ENCODE results near the gene CELA2A.
"Not testable (repeated sequence)": the region's sequence is repeated elsewhere in the genome, so short reads cannot be mapped to it uniquely, and the experiment has no call there.

CELA2A gene

GRCh38 chr1:15444468-15445389 lies 11.8 kb upstream of the CELA2A start:
- no peak for DNase-seq (ENCODE audit: low read depth in 2 of 2)

DNA sequence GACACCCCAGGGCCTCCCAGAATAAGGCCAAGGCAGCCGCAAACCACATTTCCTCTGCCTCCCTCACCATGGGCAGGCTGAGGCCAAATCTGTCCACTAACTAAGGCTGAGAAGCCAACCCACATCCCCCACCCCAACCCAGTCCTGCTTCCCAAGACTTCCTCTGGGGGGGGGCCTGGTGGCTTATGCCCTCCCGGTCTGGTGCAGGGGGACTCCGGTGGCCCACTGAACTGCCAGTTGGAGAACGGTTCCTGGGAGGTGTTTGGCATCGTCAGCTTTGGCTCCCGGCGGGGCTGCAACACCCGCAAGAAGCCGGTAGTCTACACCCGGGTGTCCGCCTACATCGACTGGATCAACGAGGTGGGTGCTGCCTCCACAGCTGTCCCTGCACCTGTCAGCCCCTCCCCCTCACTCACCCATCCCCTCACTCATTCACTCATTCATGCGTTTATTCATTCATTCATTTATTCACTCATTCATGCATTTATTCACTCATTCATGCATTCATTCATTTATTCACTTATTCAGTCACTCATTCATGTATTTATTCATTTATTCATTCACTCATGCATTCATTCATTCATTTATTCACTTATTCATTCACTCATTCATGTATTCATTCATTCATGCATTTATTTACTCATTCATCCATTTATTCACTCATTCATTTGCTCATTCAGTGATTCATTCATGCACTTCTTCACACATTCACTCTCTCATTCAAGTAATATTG lies 11.0 kb upstream of the CELA2A start:
- DNase-seq (ENCODE audit: low read depth in 2 of 2) = no peak

DNA sequence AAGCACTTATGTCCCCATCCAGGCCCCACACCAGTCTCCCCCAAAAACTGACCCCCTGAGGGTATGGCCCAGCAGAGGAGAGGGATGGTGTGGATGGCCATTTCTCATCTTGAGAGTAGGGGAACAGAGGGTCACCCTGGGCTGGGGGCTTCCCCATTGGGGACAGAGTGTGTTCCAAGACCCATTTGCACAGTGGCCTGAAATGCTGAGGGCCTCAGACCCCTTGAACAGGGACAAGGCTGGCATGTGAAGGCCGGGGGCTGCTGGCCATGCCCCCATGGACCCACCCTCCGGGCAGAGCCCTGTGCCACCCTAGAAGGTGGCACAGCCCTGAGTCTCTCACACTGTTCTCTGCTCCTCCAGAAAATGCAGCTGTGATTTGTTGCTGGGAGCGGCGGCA lies 10.3 kb upstream of the CELA2A start:
- DNase-seq (ENCODE audit: low read depth in 2 of 2) = no peak

DNA sequence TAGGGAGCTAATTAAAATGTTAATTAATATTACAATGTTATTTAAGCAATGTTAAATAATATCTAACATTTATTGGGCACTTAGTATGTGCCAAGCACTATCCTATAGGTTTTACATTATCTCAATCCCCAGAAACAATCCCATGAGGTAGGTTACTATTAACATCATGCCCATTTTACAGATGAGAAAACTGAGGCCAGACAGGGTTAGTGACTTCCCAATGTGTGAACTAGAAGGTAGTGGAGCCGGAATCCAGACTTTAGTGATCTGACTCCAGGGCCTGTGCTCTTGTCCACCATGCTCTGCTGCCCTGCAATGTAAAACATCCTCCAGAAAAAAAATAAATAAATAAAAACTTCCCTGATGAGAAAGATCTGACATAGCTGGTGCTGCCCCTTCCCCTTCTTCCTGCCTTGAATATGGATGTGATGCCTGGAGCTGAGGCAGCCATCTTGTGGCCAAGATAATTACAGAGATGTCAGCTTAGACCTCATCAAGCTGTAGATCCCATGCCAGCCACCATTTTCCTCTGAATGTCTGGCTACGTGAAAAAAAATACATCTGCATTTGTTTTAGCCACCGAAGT lies 7.6 kb upstream of the CELA2A start:
- DNase-seq (ENCODE audit: low read depth in 2 of 2) = no peak

DNA sequence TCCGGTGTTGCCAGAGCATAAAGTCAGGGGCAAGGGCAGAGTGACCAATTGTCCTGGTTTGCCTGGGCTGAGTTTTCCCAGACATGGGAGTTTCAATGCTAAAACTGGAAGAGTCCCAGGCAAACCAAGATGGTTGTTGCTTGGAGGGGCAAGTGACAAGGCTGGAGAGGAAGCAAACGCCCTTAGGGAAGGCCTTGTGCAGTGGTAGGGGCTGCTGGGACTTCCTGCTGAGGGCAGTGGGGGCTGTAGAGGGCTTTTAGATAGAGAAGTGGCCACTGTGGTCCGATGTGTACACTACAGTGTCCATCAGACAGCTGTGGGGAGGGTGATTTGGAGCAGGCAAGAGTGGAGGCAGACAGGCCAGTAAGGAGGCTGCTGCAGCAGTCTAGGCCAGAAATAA lies 7.0 kb upstream of the CELA2A start:
- DNase-seq (ENCODE audit: low read depth in 2 of 2) = no peak

- no peak for DNase-seq (ENCODE audit: low read depth in 2 of 2)
These were observed 5.4 kb upstream of the CELA2A start for GRCh38 chr1:15451014-15451722.

GRCh38 chr1:15452216-15452615 lies 4.3 kb upstream of the CELA2A start:
- DNase-seq (ENCODE audit: low read depth in 2 of 2) = no peak

DNA sequence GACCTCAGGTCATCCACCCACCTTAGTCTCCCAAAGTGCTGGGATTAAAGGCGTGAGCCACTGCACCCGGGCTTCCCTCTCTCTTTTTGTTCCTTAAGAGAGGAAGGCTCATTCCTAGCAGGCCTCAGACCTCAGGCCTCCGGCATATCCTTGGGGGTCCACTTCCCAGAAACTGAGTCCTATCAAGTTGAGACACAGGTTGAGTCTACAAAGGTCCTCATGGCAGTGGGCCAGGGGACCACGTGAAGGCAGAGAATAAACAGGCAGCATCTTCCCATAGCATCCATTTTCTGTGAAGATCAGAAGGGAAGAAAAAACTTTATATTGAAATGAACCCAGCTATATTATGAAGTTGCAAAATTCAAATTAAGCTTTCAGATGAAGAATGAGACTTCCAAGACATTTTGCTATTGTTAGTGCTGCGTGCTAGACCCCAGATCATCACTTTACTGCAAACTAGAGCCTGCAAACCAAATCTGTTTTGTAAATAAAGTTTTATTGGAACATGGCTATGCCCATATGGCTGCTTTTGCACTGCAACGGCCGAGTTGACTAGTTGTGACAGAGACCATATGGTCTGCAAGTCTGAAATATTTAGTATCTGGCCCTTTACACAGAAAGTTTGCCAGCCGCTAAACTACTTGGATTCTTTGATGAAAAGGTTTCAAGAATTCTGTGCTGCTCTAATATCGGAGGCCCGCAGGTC lies 3.5 kb upstream of the CELA2A start:
- no peak for DNase-seq (ENCODE audit: low read depth in 2 of 2)

GRCh38 chr1:15453734-15454133 lies 2.8 kb upstream of the CELA2A start:
- DNase-seq (ENCODE audit: low read depth in 2 of 2) = no peak

GRCh38 chr1:15454256-15454655 lies 2.3 kb upstream of the CELA2A start:
- DNase-seq (ENCODE audit: low read depth in 2 of 2) = no peak

DNA sequence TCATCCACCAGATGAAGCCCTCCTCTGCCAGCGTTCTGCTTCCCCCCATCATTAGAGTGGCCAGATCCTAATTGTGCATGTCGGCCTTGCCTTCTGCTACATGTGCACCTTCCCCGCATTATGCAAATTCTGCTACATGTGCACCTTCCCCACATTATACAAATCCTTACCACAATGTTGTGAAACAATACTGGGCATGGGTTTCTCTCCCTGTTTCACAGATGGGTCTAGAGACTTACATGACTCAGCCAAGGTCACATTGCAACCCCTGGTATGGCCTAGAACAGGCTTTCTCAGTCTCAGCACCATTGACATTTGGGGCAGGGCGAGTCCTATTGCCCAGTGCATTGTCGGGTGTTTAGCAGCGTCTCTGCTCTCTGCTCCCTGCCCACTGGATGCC lies 1.0 kb upstream of the CELA2A start:
- no peak for DNase-seq (ENCODE audit: low read depth in 2 of 2)

GRCh38 chr1:15457585-15457984 lies 1.1 kb downstream of the CELA2A start:
- no peak for DNase-seq (ENCODE audit: low read depth in 2 of 2)

DNA sequence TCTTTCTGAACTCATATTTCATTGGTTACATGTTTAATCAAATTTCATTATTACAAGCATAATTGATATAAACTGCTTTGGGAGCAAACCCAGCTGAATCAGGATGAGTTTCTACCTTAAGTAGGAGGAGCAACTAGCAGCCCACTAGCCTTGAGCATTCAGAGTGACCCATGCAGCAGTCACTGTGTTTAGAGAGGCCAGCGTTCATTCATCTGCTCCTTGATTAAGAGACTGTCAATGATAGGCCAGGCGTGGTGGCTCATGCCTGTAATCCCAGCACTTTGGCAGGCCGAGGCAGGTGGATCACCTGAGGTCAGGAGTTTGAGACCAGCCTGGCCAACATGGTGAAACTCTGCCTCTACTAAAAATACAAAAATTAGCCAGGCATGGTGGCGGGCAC lies 1.9 kb downstream of the CELA2A start:
- DNase-seq (ENCODE audit: low read depth in 2 of 2) = not testable (repeated sequence)

DNA sequence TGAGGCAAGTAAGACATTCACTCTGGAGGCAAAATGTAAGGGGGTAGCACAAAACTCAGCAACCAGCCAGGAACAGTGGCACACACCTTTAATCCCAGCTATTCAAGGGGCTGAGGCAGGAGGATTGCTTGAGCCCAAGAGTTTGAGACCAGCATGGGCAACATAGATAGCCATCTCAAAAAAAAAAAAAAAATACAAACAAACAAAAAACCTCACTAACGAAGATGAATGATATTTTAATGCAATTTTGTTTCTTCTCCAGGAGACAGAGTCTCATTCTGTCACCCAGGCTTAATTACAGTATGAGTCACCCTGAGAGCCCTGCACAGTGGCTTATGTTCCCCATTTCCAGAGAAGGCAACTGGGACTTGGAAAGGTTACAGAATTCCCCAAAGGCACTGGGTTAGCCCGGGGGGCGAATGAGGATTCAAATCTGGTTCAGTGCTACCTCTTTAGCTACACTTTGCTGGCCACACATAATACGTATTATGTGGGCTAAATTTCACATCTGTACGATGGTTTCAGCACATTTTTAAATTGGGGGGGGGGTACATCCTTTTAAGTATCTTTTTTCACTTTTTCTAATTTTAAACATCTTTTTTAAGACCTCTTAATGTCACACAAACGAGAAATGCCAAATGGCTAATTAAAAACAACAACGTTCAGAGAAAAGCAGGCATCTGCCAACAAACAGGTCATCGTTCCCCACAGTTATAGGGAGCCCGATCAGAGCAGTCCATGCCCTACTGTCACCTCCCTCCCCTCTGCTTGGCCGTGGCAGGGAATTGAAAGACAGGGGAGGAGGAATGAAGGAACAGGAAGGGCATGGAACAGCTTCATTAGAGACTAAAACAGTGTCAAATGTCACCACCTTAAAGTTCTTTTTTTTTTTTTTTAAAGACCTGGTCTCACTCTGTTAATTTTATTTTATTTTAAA lies 3.5 kb downstream of the CELA2A start:
- DNase-seq (ENCODE audit: low read depth in 2 of 2) = no peak

GRCh38 chr1:15460708-15461095 lies 4.2 kb downstream of the CELA2A start:
- DNase-seq (ENCODE audit: low read depth in 2 of 2) = no peak

DNA sequence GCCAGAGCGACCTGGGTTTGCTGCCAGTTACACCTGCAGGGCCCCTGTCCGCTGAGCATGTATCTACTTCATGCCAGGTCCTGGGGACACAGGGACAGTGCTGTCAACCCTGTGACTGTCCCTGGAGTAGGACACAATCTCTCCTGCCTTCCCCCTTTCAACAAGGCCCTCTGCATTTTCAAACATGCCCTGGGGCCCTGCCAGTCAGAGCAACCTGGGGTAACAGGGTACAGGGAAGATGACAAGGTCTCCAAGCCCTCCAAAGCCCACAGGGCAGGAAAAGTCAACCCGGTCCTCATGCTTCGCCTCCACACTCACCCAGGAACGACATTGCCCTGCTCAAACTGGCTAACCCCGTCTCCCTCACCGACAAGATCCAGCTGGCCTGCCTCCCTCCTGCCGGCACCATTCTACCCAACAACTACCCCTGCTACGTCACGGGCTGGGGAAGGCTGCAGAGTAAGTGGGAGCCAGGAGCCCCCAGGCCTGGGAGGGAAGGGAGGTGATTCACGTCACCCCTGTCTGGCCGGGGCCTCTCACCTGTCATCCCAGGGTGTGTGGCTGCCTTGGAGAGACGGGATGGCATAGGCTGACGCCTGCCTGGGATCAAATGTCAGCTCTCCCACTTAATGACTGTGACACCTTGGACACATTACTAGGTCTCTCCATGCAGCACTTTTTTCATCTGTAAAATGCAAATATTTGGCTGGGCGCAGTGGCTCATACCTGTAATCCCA lies 6.7 kb downstream of the CELA2A start:
- not testable (repeated sequence) for DNase-seq (ENCODE audit: low read depth in 2 of 2)

GRCh38 chr1:15463926-15464322 lies 7.4 kb downstream of the CELA2A start:
- DNase-seq (ENCODE audit: low read depth in 2 of 2) = not testable (repeated sequence)

DNA sequence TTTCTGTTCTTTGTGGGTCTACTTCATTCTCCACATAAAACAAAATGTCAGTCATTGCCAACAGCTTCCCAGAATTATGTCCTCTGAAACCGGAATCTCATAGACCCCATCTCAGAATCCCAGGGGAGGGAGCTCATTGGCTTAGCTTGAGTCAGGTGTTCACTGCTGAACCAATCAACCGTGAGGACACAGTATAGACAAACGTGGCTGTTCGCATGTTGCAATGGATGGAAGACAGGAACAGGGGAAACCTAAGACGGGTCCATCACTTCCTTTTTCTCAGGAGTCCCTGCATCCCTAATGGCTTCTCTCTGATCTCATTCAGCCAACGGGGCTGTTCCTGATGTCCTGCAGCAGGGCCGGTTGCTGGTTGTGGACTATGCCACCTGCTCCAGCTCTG lies 9.1 kb downstream of the CELA2A start:
- DNase-seq (ENCODE audit: low read depth in 2 of 2) = no peak

DNA sequence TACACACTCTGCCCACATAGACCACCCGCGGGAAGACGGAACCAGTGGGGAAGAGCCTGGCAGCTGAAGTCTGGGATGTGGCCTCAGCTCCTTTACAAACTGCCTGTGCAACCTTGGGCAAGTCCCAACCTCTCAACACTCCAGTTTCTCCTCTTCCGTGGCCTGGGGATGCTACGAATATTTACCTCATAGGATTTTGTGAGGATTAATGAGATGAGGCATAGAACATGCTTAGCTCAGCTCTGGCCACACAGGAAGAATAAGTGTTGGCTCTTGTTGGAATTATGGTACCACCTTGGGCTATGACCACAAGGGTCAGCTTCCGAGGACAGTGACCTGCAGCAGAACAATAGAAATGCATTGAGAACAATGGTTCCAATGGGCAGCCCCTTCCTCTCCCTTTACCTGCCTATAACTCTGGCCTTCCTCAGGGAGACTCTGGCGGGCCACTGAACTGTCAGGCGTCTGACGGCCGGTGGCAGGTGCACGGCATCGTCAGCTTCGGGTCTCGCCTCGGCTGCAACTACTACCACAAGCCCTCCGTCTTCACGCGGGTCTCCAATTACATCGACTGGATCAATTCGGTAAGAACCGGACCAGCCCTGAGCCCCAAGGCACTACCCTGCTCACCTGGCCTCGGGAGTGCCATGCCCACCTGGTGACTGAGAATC lies 10.6 kb downstream of the CELA2A start:
- DNase-seq (ENCODE audit: low read depth in 2 of 2) = not testable (repeated sequence)

Measured in fibroblast of skin of left quadriceps (primary cell).